Measurements from ENCODE around the gene RNASE13. TPM values are rescaled to one million over a fixed set of nuclear protein-coding genes. Genes with fewer than 3 reads are reported as not detected.

Gene RNASE13
- total RNA-seq, 1 experiment from 2014 or later: not detected

GRCh38 chr14:21059842-21060613 lies 25.4 kb upstream of the RNASE13 start:
- Histone ChIP-seq H3F3A (ENCODE audit: insufficient read depth, low read depth) (no peaks in the 10 kb centered on the region), H3K4me1 (replicated peaks; ENCODE audit: insufficient read depth) (no peaks in the 10 kb centered on the region), H3K9me2 (ENCODE audit: insufficient read depth) (no peaks in the 10 kb centered on the region), H3K79me2 (ENCODE audit: low read depth) (no peaks in the 10 kb centered on the region), H2AFZ (no peak overlapping the region), H3K27me3 (ENCODE audit: insufficient read depth, low read depth) (no peaks in the 10 kb centered on the region), H4K20me1 (ENCODE audit: insufficient read depth) (no peaks in the 10 kb centered on the region), H3K9me3 (ENCODE audit: insufficient read depth, low read depth) (no peaks in the 10 kb centered on the region), H3K4me3 (no peak overlapping the region), H3K36me3 (ENCODE audit: low read depth) (no peaks in the 10 kb centered on the region), H3K4me2 (no peak overlapping the region), H3K27ac (no peak overlapping the region)
- CTCF ChIA-PET: no interaction called here
- BruUV-seq (replicated peaks): no TSS peak
- intact Hi-C loops (cut with micrococcal nuclease; ENCODE audit: unreplicated experiment): loop anchor here (10.0 kb wide), 1 partner anchor 45 kb away; no protein-coding TSS in a partner anchor
- no peak for DNase-seq
- no peak for TF ChIP-seq EZH2 (IDR thresholded peaks at IDR 0.05; ENCODE audit: low read depth)
- TF ChIP-seq, protein P1, sequence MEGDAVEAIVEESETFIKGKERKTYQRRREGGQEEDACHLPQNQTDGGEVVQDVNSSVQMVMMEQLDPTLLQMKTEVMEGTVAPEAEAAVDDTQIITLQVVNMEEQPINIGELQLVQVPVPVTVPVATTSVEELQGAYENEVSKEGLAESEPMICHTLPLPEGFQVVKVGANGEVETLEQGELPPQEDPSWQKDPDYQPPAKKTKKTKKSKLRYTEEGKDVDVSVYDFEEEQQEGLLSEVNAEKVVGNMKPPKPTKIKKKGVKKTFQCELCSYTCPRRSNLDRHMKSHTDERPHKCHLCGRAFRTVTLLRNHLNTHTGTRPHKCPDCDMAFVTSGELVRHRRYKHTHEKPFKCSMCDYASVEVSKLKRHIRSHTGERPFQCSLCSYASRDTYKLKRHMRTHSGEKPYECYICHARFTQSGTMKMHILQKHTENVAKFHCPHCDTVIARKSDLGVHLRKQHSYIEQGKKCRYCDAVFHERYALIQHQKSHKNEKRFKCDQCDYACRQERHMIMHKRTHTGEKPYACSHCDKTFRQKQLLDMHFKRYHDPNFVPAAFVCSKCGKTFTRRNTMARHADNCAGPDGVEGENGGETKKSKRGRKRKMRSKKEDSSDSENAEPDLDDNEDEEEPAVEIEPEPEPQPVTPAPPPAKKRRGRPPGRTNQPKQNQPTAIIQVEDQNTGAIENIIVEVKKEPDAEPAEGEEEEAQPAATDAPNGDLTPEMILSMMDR (conservative IDR thresholded peaks at IDR 0.05): no peak
- POLR2A ChIA-PET (ENCODE audit: unreplicated experiment): no interaction called here

- Histone ChIP-seq H3F3A (ENCODE audit: insufficient read depth, low read depth) (no peaks in the 10 kb centered on the region), H3K4me3 (no peak overlapping the region), H3K79me2 (ENCODE audit: low read depth) (no peaks in the 10 kb centered on the region), H3K27me3 (ENCODE audit: insufficient read depth, low read depth) (no peaks in the 10 kb centered on the region), H3K36me3 (ENCODE audit: low read depth) (no peaks in the 10 kb centered on the region), H3K9me3 (ENCODE audit: insufficient read depth, low read depth) (no peaks in the 10 kb centered on the region), H3K4me2 (no peak overlapping the region), H2AFZ (no peak overlapping the region), H4K20me1 (ENCODE audit: insufficient read depth) (no peaks in the 10 kb centered on the region), H3K27ac (no peak overlapping the region), H3K4me1 (replicated peaks; ENCODE audit: insufficient read depth) (no peaks in the 10 kb centered on the region), H3K9me2 (ENCODE audit: insufficient read depth) (no peaks in the 10 kb centered on the region)
- CTCF ChIA-PET: interaction anchor here (0.5 kb wide), 1 partner anchor 220 kb away, joined by 3 read pairs; no protein-coding TSS in a partner anchor
- TF ChIP-seq, protein P1 (conservative IDR thresholded peaks at IDR 0.05): no peak
- no peak for TF ChIP-seq EZH2 (IDR thresholded peaks at IDR 0.05; ENCODE audit: low read depth)
- POLR2A ChIA-PET (ENCODE audit: unreplicated experiment): no interaction called here
- no peak for DNase-seq
- no TSS peak for BruUV-seq (replicated peaks)
- intact Hi-C loops (cut with micrococcal nuclease; ENCODE audit: unreplicated experiment): no loop called here
These were observed 24.3 kb upstream of the RNASE13 start for GRCh38 chr14:21058903-21059302.

DNA sequence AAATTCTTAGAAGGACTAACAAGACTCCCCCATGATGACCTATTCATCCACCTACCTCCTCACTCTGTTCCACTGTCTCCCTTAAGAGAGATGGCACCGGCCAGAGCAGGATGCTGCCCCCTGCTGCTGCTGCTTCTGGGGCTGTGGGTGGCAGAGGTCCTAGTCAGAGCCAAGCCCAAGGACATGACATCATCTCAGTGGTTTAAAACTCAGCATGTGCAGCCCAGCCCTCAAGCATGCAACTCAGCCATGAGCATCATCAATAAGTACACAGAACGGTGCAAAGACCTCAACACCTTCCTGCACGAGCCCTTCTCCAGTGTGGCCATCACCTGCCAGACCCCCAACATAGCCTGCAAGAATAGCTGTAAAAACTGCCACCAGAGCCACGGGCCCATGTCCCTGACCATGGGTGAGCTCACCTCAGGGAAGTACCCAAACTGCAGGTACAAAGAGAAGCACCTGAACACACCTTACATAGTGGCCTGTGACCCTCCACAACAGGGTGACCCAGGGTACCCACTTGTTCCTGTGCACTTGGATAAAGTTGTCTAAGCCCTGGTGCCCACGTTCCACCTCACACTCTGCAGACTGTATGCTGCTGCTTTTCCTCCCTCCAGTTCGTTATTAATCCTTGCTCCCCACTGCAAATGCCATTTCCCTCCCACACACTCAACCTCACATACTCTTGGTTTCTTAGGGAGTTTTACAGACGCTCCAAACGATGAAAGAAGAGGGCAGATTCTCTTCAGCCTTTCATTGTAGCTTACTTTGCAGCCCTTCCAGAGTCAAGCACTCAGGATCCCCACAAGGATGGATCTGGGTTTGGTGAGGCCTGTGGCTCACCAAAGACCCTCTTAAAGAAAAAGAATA lies 23.4 kb upstream of the RNASE13 start, which contains the start of gene RNASE8:
Gene RNASE8 (plus strand): TSS at position 20 of the 873 bp plus-strand sequence. CDS start 71 bp downstream, at position 91.
- no peak for TF ChIP-seq EZH2 (IDR thresholded peaks at IDR 0.05; ENCODE audit: low read depth)
- TF ChIP-seq, protein P1 (conservative IDR thresholded peaks at IDR 0.05): no peak; the same call in 1 of the 2 replicates
- intact Hi-C loops (cut with micrococcal nuclease; ENCODE audit: unreplicated experiment): no loop called here
- ChIA-PET CTCF (no interaction called here), POLR2A (ENCODE audit: unreplicated experiment) (no interaction called here)
- Histone ChIP-seq H3F3A (ENCODE audit: insufficient read depth, low read depth) (no peaks in the 10 kb centered on the region), H3K27ac (no peak within 1 kb of the TSS), H3K9me3 (ENCODE audit: insufficient read depth, low read depth) (no peaks in the 10 kb centered on the region), H3K27me3 (ENCODE audit: insufficient read depth, low read depth) (no peaks in the 10 kb centered on the region), H3K4me2 (no peak within 1 kb of the TSS), H3K4me1 (replicated peaks; ENCODE audit: insufficient read depth) (no peaks in the 10 kb centered on the region), H4K20me1 (ENCODE audit: insufficient read depth) (no peaks in the 10 kb centered on the region), H3K36me3 (ENCODE audit: low read depth) (no peaks in the 10 kb centered on the region), H3K9me2 (ENCODE audit: insufficient read depth) (no peaks in the 10 kb centered on the region), H2AFZ (no peak within 1 kb of the TSS), H3K4me3 (no peak within 1 kb of the TSS), H3K79me2 (ENCODE audit: low read depth) (no peaks in the 10 kb centered on the region)
- peak in 1 of 2 experiments; percentile 36 for DNase-seq
- BruUV-seq (replicated peaks): no TSS peak

Measured in PC-9 (cell line).